GM18873 (cell line): ENCODE data around the gene DOCK1.
"Not testable (repeated sequence)": the region's sequence is repeated elsewhere in the genome, so short reads cannot be mapped to it uniquely, and the experiment has no call there.

Experiments
- ATAC-seq: cut with Tn5 transposase; IDR thresholded peaks from one replicate; pipeline ENCODE4 v1.9.1; 2021; ENCODE audit warnings: mild to moderate bottlenecking, moderate library complexity, moderate number of reproducible peaks; ENCODE audit not compliant: unreplicated experiment, low FRiP score

DOCK1 gene

DNA sequence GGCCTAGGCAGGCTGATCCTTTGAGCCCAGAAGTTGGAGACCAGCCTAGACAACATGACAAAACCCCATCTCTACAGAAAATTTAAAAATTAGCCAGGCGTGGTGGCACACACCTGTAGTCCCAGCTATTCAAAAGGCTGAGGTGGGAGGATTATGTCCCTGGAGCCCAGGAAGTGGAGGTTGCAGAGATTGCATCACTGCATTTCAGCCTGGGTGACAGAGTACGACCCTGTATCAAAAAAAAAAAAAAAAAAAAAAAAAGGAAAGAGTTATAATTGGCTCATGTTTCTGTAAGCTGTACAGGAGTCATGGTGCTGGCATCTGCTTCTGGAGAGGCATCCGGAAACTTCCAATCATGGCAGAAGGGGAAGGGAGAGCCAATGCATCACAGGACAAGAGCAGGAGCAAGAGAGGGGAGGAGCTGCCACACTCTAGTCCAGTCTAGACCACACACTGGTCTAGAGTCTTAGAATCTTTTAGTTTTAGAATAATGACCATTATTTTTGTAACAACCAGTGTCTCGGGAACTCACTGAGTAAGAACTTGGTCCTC, 16.8 kb downstream of the DOCK1 start:
- ATAC-seq, result no peak

DNA sequence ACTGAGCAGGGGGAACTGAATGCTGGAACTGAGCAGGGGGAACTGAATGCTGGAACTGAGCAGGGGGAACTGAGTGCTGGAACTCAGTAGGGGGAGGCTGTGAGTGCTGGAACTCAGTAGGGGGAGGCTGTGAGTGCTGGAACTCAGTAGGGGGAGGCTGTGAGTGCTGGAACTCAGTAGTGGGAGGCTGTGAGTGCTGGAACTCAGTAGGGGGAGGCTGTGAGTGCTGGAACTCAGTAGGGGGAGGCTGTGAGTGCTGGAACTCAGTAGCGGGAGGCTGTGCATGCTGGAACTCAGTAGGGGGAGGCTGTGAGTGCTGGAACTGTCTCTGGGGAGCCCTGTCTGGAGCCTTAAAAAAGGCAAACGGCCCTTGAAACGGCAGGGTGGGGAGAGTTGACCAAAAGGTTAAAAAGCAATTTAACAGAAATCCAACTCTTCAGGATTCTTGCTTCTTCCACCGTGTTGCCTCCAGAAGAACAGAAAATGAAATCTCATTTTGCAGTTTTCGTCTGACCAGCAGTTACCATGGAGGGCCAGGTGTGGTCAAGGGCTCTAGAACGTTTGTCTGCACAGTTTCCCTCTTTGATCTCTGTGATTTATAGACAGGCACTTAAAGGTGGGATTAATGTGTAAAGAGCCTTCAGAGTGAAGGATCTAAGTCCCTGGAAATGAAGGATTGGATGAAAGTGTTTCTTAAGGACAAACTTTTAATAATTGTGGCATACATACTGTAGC, 19.1 kb downstream of the DOCK1 start:
- no peak for ATAC-seq

DNA sequence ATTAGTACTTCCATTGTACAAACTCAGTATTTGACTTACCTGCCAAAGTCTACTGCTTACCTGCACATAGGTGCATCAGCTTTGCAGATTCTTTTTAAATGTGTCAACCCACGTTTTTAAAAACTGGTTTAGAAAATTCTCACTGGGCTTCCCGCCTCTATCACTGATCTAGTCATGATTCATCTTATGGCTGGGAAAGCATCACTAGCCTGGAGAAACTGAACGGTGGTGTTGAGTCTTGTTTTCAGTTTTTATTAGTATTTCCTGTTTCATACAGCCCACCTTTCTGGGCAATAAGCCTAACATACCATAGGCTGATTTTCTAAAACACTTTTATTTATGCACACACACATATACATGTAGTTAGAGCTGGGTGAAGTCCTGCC, 19.7 kb downstream of the DOCK1 start:
- ATAC-seq, result no peak

DNA sequence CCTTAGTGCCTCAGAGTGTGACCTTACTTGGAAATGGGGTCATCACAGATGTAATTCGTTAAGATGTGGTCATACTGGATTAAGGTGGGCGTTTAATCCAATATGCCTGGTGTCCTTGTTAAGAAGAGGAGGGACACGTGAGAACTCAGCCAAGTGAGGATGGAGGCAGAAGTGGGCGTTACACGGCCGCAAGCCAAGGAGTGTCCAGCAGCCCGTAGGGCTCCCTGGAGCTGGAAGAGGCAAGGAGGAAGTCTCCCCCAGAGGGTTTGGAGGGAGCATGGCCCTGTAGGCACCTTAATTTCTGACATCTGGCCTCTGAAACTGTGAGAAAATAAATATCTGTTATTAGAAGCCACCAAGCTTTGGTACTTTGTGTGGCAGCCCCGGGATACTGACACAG, 21.3 kb downstream of the DOCK1 start:
- no peak for ATAC-seq

DNA sequence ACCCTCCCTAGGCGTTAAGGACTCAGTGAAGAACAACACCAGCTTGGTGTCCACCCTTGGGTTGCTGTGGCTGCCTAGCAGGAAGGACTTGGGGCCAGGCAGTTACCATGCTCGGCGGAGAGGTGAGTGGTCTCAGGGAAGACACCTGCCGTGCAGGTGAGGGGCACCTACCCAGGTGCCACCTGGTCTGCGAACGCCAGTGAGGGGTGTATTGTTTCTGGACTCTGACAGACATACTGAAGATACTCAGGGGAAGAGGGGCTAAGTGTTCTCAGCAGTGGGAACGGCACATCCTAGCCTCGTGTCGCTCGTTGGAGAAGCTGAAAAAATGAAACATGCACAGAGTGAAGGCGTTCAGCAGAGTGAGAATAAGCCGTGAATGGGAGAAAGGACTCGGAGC, 22.6 kb downstream of the DOCK1 start:
- no peak for ATAC-seq

DNA sequence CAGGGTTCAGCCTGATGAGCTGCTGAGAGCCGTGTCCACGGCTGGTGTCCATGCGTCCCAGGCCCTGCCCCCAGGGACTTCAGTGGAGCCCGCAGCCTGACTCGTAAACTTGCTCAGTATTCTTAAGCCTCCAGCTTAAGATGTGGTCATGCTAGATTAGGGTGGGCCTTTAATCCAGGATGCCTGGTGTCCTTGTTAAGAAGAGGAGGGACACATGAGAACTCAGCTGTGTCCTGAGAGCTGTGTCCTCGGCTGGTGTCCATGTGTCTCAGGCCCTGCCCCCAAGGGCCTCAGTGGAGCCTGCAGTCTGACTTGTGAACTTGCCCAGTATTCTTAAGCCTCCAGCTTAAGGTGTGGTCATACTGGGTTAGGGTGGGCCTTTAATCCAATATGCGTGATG, 23.0 kb downstream of the DOCK1 start:
- ATAC-seq, result no peak

DNA sequence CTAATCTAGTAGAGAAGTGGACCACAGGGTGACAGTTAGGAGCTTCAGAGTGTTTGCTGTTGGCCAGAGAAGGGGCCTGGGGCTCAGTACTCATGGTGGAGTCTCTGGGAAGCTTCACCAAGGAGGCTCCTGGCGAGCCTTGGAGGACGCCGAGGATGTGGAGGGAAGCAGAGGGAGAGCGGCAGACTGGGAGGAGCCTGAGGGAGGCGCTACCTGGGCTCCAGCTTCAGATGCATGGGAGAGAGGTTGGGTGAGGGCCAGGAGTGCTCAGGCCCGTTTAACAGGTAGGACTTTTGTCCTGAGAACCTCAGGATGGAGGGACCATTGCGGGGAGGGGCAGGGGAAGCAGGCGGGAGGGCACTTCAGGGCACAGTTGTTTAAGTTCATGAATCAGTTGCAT, 24.2 kb downstream of the DOCK1 start:
- no peak for ATAC-seq

DNA sequence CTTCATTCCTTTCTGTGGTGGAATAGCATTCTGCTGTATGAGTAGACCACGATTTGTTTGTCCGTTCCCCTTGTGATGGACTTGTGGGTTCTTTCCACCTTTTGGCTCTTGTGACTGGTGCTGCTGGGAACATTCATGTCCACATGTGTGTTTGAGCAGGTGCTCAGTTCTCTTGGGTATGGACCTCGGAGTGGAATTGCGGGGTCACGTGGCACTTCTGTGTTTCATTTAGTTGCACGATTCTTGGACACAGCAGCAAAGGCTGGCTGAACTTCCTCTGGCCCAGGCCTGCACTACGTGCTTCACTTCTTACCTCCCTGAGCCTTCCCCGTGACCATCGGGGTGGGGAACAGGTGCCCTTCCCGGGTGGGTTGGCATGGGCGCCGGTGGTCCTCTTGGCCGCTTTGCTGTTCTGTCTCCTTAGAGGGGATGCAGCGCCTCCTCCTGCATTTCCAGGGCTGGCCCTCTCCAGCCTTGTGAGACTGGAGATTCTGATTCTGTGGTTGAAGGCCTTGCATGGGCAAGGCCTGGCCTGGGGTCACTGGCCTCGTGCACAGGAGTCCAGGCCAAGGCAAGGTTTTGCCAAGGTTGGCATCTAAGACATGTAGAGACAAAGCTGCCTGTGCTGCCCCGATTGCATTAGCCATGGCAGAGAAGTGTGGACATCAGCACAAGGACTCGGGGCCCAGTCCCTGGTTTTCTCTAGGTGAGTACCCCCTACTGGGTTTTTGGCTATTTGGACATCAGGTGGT, 25.1 kb downstream of the DOCK1 start:
- no peak for ATAC-seq

DNA sequence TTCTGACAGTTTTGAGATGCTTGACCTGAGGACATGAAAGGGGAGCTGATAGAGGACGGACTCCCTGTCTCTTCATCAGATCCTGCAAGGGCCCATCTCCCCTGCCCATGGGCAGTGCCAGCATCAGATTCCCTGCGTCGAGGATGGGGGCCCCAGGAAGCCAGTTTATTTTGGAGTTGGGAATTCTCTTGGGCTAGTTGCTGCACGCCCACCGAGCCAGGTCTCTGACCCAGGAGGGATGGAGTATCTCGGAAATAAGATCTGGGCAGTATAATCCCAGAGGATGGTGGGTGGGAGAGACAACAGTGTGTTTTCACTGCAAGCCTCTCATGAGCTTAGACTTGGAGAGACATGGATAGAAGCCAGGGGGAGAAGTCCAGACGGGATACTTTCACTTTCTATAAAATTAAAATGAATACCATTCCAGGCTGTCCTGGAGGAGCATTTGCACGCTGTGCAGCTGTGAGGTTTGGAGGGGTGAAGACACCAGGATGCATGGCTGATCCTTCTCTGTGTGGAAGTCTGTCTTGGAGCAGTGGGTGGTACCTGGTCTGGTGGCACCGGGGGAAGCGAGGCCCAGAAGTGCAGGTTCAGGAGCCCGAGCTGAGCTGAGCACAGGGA, 25.8 kb downstream of the DOCK1 start:
- ATAC-seq, result no peak

DNA sequence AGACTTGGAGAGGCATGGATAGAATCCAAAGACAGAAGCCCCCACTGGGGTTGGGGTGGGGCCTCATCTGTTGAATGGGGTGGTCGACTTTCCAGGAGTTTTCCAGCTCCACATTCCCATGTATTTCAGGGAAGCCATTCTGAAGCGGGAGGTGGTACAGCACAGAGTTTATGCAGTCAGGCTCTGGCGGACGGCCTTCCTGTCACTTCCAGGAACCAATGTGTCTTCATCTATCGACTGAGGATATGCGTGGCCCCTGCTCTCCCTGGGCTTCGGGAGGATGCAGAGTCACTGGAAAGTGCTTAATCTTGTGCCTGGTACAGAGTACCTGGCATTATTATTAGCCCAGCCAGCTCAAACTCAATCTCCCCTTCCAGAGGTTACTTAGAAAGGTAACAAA, 26.3 kb downstream of the DOCK1 start:
- no peak for ATAC-seq

DNA sequence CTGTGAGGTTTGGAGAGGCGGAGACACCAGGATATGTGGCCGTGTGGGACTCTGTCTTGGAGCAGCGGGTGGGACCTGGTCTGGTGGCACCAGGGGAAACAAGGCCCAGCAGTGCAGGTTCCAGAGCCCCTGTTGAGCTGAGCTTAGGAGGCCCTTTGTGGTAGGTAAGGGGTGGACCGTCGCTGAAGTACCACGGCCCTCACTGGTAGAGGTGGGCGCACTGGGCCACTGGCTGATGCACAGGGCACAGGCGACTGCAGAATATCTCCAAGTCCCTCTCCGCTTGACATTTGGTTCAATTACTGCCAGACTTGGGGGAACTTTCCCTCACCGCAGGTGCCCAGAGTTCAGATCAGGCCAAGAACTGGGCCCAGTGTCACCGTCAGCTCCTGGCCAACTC, 27.3 kb downstream of the DOCK1 start:
- no peak for ATAC-seq

DNA sequence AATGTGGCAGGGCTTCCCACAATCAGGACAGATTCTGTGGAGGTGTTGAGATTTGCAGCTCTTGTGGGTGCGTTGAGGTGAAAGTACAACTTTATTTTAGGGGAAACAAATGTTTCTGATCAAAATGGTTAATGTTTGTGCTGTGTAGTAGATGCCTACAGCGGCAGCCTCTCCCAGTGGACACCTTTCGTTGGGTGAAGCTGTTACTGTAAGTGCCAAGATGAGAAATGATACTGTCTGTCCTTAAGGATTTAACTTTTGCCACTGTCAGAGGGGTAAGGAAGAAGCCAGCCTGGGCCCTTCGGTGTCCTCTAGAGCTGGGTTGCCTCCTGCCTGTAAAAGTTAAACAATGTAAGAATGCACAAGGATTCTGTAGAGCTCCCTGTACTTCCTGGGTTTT, 27.9 kb downstream of the DOCK1 start:
- ATAC-seq, result no peak

DNA sequence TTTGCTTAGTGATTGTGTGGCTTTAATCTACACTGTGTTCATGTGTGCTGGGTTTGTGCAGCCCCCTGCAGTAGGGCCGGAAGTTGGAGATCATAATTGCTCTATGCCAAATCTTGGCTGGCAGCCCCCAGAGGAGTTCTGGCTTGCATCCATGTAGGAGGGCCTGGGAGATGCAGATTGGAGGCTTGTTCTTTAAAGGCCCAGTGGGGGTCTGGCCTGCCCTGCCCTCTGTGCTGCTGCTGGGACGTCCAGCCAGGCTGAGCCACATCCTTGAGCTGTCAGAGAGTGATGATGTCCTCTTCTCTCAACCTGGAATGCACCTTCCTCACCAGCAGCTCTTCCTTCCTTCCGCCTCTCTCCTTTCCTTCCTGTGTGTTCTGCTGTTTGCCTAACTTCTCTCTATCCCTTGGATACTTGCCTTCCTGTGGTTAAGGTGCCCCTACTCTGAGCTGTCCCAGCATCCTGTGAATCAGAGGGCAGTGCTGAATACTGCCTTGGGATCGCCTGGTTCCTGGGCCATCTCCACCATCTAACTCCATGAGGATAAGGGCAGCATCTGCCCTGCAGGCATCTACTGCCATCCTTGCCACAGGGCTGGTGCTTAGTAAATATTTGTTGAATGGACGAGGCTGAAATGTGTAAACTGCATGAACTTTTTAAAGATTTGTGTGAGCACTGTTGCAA, 30.2 kb downstream of the DOCK1 start:
- ATAC-seq, result no peak

DNA sequence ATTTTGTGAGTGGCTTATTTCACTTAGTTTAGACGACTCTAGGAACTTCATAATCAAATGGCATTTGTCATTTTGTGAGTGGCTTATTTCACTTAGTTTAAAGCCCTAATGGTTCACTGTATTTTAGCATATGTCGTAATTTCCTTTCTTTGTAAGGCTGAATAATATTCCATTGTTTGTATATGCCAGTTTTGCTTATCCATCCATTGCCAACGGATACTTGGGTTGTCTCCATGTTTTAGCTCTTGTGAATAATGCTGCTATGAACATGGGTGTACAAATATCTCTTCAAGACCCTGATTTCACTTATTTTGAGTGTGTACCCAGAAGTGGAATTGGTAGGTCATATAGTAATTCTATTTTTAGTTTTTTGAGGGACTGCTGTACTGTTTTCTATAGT, 31.8 kb downstream of the DOCK1 start:
- ATAC-seq, result no peak

DNA sequence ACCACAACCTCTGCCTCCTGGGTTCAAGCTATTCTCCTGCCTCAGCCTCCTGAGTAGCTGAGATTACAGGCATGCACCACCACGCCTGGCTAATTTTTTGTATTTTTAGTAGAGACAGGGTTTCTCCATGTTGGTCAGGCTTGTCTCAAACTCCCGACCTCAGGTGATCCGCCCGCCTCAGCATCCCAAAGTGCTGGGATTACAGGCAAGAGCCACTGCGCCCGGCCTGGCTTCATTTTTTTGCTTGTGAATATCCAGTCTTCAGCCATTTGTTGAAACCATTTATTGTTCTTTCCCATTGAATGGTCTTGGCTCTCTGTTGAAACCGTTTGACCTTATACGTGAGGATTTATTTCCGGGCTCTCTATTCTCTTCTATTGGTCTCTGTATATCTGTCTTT, 32.9 kb downstream of the DOCK1 start:
- not testable (repeated sequence) for ATAC-seq

DNA sequence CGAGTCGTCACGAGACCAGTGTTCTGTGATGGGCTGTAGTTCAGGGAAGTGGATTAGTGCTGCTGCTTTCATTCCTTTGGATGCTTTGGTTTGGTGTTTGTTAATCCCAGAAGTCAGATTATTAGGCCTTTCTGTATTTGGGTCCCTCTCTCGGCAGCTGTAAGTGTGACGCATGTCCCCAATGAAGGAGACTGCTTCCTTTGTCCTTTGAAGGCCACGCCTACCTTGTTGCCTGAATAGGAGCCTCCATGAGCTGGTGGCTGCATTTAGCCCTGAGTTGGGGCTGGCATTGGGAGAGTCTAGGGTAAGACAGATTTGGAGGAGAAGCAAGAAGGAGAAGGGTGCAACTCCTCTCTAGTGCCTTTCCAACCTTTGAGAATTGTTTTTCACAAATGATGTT, 34.5 kb downstream of the DOCK1 start:
- ATAC-seq, result no peak

DNA sequence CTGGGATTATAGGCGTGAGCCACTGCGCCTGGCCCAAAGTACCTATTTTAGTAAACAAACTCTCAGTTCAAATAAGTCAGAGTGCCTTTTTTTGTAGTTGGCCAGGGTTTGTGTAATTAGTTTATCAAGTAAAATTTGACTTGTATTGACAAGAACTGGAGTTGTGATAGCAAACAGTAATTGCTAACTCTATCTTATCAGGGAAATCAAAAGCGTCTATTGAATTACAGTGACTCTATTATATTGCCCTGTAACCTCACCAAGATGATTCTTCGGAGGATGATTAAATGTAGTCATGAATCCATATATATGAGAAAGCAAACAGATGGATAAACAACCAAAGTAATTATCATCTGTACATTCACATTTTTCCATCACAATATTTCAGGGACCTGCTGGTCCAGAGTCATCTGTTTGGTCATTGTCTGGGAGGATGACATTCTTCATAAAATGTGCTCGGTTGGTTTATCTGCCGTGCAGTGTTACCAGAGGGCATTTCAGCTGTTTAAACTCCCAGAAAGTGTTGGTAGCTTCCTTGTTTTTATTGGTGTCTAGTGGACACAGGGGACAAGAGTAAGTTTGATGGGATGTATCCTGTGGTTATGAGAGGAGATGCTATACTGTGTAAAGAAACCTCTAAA, 35.6 kb downstream of the DOCK1 start:
- ATAC-seq, result no peak

DNA sequence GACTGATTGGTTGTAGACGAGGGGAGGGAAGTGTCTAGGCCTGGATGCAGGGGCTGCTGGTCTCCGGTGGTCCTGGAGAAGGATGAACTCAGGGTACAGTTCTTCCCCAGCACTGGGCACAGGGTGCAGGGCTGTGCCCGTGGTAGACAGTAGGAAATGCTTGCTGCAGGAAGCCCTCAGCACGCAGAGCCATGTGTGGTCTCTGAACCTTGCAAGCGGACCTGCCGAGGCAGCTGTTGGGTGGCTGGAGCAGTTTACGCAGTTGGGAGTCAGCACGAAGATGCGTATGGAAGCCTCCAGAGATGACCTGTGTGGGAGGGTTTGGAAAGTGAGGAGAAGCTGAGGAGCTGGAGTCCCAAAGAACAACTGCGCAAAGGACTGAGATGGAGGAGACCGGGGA, 39.0 kb downstream of the DOCK1 start:
- ATAC-seq, result no peak

DNA sequence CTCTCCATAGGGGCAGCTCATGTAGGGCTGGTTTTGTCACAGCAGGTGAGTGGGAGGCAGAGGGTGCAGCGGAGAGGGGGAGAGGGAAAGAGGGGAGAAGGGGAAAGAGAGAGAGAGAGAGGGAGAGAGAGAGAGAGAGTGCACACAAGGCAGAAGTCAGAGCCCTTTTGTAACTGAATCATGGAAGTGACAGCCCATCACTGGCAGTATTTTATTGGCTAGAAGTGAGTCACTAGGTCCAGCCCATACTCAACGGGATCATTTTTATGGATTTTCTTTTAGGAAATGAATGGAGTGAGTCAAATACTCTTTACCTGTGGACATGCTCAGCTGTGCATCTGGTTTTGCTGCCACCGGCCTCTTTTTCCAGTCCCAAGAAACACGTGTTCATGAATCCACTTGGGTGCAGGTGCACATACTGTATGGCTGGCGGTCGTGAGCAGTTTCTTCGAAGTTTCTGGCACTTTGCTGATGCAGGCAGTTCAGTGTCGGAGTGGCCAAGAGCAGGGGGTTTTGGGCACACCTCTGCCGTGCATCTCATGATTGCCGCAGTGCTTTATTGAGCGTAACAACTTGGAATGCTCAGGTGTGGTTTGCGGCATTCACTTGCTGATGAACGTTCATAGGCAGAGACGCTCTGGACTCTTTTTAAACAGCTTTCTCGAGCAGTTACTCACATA, 40.3 kb downstream of the DOCK1 start:
- no peak for ATAC-seq

DNA sequence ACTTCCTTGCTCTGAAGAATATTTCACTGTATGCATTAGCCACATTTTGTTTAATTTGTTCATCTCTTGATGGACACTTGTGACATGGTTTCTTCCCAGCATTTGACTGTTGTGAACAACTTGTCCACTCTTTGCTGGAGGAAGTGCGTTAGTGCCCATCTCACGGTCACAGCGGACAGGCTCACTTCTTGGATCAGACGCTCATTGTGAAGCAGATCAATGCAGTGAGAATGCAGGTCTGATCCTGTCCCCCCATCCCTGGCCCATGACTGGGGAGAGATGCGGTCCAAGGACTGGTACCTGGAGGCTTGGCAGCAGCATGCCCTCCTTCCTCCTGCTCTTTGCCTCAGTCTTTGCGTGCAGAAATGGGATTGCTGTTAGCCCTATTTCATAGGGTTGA, 41.5 kb downstream of the DOCK1 start:
- no peak for ATAC-seq
